A673 (cell line): ENCODE results near the gene CAMKK1.

ENCODE experiments used
- EZH2 ChIP-seq: fragments of 200-600 bp; sonication (generic); IDR thresholded peaks from 2 replicates; pipeline ENCODE4 v1.6.1; 2017; ENCODE audit warnings: borderline replicate concordance, low read depth, mild to moderate bottlenecking, mixed read lengths, antibody characterized with exemption, low read length; ENCODE audit not compliant: poor library complexity, severe bottlenecking
- TF ChIP-seq, protein P1 (sequence below): fragments of 300-800, 200-600 bp; sonication (generic); conservative IDR thresholded peaks from 2 replicates; pipeline ENCODE4 v1.5.1; 2017; ENCODE audit warnings: low read depth, mild to moderate bottlenecking, antibody characterized with exemption, low read length, moderate library complexity, mixed read lengths

DNA sequence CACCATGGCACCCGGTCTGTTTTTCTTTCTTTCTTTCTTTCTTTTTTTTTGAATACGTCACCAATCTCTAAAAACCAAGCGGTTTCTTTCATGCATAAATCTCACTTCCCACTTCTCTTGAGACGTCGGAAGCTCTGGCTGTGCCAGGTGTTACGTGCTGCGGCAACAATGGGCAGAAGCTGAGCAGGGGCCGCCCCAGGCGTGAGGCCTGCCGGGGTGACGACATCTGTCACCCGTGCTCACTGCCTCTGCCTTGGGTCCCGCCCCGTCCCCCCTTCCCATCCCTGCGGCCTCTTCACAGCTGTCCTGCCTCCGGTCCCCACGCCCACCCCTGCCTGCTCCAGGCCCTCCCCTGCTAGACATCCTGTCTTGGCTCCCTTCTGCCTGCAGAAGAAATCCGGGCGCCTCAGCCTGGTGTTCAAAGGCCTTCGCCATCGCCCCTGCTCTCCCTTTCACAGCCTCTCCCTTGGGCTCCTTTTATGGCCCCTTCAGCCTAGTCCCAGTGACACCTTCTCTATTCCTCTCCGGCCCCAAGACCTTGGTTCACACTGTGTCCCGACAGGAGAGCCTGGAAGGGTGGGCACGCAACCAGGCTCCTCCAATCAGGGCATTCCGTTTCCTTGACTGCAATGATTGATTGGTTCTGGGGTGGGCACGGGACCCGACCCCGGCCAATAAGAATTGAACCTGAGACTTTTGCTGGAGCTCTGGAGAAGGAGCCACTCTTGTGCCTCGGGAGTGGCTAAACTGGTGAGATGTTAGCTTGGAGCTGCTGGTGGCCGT lies 18.6 kb upstream of the CAMKK1 start:
- TF ChIP-seq, protein P1, sequence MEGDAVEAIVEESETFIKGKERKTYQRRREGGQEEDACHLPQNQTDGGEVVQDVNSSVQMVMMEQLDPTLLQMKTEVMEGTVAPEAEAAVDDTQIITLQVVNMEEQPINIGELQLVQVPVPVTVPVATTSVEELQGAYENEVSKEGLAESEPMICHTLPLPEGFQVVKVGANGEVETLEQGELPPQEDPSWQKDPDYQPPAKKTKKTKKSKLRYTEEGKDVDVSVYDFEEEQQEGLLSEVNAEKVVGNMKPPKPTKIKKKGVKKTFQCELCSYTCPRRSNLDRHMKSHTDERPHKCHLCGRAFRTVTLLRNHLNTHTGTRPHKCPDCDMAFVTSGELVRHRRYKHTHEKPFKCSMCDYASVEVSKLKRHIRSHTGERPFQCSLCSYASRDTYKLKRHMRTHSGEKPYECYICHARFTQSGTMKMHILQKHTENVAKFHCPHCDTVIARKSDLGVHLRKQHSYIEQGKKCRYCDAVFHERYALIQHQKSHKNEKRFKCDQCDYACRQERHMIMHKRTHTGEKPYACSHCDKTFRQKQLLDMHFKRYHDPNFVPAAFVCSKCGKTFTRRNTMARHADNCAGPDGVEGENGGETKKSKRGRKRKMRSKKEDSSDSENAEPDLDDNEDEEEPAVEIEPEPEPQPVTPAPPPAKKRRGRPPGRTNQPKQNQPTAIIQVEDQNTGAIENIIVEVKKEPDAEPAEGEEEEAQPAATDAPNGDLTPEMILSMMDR, result no peak
- no peak for TF ChIP-seq EZH2
